DND-41 (cell line): ENCODE results near the gene HMGA1.

Source experiments
- ATAC-seq: fragments of 200-7000 bp; cut with Tn5 transposase; 3 replicates; pipeline ENCODE4 v1.9.1; 2021; ENCODE audit warnings: low read depth; ENCODE audit not compliant: insufficient read depth
- DNase-seq: peaks from one replicate; pipeline ENCODE4 v3.0.0-alpha.2; 2020
- H2AFZ ChIP-seq: 2 replicates; pipeline ENCODE4 v1.6.0; 2012; ENCODE audit warnings: low read depth, low read length
- H3K27ac ChIP-seq: 2 replicates; pipeline ENCODE4 v1.5.1; 2012; ENCODE audit warnings: low read length, inconsistent platforms
- H3K27me3 ChIP-seq: fragments of 200-600 bp; sonication (generic); 2 replicates; pipeline ENCODE4 v1.6.0; 2012; ENCODE audit warnings: low read length, mild to moderate bottlenecking, inconsistent platforms; ENCODE audit not compliant: insufficient read depth, poor library complexity
- H3K36me3 ChIP-seq: 2 replicates; pipeline ENCODE4 v1.5.1; 2012; ENCODE audit warnings: low read length, inconsistent platforms; ENCODE audit not compliant: insufficient read depth
- H3K4me1 ChIP-seq: 2 replicates; pipeline ENCODE4 v1.5.1; 2012; ENCODE audit warnings: mild to moderate bottlenecking, low read length; ENCODE audit not compliant: insufficient read depth
- H3K4me2 ChIP-seq: 2 replicates; pipeline ENCODE4 v1.6.0; 2012; ENCODE audit warnings: mild to moderate bottlenecking, moderate library complexity, low read length, inconsistent platforms; ENCODE audit not compliant: insufficient read depth
- H3K4me3 ChIP-seq, 2 experiments: fragments of 200-600 bp in 1 of 2; shearing (Covaris generic) in 1 of 2; 2 replicates each; pipeline ENCODE4 v1.5.1; 2012 to 2016; ENCODE audit warnings: inconsistent platforms in 2 of 2, low read length in 2 of 2, mild to moderate bottlenecking in 2 of 2, low read depth in 1 of 2, moderate library complexity in 1 of 2
- H3K79me2 ChIP-seq: 2 replicates; pipeline ENCODE4 v1.6.0; 2012; ENCODE audit warnings: low read length, inconsistent platforms; ENCODE audit not compliant: insufficient read depth
- H3K9ac ChIP-seq: 2 replicates; pipeline ENCODE4 v1.6.0; 2012; ENCODE audit warnings: low read depth, mild to moderate bottlenecking, inconsistent platforms, low read length, moderate library complexity
- H3K9me3 ChIP-seq: 2 replicates; pipeline ENCODE4 v1.5.1; 2012; ENCODE audit warnings: low read length, moderate library complexity, mild to moderate bottlenecking, inconsistent platforms; ENCODE audit not compliant: insufficient read depth, severe bottlenecking
- H4K20me1 ChIP-seq: 2 replicates; pipeline ENCODE4 v1.6.0; 2012; ENCODE audit warnings: low read length; ENCODE audit not compliant: insufficient read depth
- EZH2 ChIP-seq: IDR thresholded peaks from 3 replicates; pipeline ENCODE4 v1.6.1; 2012; ENCODE audit warnings: borderline replicate concordance, low read depth, mild to moderate bottlenecking, moderate library complexity, low read length, inconsistent platforms; ENCODE audit not compliant: severe bottlenecking
- TF ChIP-seq, protein P1 (sequence below): IDR thresholded peaks from 2 replicates; pipeline ENCODE4 v1.5.1; 2012; ENCODE audit warnings: borderline replicate concordance, low read length, moderate library complexity, mild to moderate bottlenecking; ENCODE audit not compliant: poor library complexity, severe bottlenecking; ENCODE audit errors: extremely low read depth

The HMGA1 gene

DNA sequence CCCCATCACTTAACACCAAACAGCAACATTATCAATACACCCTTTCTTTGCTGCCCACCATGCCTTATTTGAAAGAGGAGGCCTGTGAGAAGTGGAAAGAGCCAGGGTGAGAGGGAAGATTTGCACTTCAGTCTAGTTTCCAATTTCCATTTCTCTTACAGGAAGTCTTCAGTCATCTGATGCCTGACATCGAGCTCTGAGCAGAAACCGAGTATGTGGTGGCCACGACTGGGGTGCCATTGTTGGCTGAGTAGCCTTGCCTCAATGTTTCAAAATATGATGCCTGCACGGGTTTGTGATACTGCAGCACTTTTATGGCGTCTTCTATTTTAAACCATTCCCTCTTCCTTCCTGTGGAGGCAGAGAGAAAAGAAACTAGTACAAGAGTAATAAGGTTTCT, 51.9 kb downstream of the HMGA1 start:
- TF ChIP-seq, protein P1, sequence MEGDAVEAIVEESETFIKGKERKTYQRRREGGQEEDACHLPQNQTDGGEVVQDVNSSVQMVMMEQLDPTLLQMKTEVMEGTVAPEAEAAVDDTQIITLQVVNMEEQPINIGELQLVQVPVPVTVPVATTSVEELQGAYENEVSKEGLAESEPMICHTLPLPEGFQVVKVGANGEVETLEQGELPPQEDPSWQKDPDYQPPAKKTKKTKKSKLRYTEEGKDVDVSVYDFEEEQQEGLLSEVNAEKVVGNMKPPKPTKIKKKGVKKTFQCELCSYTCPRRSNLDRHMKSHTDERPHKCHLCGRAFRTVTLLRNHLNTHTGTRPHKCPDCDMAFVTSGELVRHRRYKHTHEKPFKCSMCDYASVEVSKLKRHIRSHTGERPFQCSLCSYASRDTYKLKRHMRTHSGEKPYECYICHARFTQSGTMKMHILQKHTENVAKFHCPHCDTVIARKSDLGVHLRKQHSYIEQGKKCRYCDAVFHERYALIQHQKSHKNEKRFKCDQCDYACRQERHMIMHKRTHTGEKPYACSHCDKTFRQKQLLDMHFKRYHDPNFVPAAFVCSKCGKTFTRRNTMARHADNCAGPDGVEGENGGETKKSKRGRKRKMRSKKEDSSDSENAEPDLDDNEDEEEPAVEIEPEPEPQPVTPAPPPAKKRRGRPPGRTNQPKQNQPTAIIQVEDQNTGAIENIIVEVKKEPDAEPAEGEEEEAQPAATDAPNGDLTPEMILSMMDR = no peak
- no peak for TF ChIP-seq EZH2
- DNase-seq (no peak), ATAC-seq (no peak)
- 0 out of 2 replicates have a peak, but pooled peaks cover 3% of the 10 kb centered on the region for H4K20me1 ChIP-seq
- peaks cover 74% of the 10 kb centered on the region for H3K36me3 ChIP-seq
- no peak overlapping the region for H3K9ac ChIP-seq
- H2AFZ ChIP-seq = no peak overlapping the region
- H3K4me2 ChIP-seq = no peak overlapping the region
- no peaks in the 10 kb centered on the region for H3K27me3 ChIP-seq
- H3K9me3 ChIP-seq = no peaks in the 10 kb centered on the region
- no peaks in the 10 kb centered on the region for H3K4me1 ChIP-seq
- H3K79me2 ChIP-seq = no peaks in the 10 kb centered on the region
- H3K4me3 ChIP-seq = no peak overlapping the region
- no peak overlapping the region for H3K27ac ChIP-seq

DNA sequence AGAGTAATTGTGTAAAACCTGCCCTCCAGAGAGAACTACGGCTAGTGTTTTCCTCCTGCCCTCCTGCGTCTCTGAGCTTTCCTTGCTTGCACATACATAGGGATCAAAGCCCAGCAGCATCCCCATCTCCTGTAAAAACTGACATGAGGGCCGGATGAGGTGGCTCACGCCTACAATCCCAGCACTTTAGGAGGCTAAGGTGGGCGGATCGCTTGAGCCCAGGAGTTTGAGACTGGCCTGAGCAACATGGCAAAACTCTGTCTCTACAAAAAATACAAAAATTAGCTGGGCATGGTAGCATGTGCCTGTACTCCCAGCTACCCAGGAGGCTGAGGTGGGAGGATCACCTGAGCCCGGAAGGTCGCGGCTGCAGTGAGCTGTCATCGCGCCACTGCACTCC, 52.5 kb downstream of the HMGA1 start:
- no peaks in the 10 kb centered on the region for H3K4me1 ChIP-seq

DNA sequence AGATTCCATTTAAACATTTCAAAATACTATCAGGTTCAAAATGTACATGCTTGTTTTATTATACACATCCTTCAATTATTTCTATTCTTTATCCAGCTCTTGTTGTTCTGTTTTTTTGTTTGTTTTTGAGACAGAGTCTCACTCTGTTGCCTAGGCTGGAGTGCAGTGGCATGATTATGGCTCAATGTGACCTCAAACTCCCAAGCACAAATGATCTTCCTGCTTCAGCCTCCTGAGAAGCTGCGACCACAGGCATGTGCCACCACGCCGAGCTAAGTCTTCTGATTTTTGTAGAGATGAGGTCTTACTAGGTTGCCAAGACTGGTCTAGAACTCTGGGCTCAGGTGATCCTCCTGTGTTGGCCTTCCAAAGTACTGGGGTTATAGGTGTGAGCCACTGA, 56.3 kb downstream of the HMGA1 start:
- TF ChIP-seq, protein P1 = no peak
- TF ChIP-seq EZH2 = no peak
- Histone ChIP-seq H3K4me3 (no peak overlapping the region), H3K4me2 (no peak overlapping the region), H3K4me1 (no peaks in the 10 kb centered on the region), H3K27ac (no peak overlapping the region), H3K36me3 (peaks cover 52% of the 10 kb centered on the region), H3K27me3 (no peaks in the 10 kb centered on the region), H3K9ac (no peak overlapping the region), H3K9me3 (no peaks in the 10 kb centered on the region), H3K79me2 (peaks cover 3% of the 10 kb centered on the region; the same call in 1 of the 2 replicates), H2AFZ (no peak overlapping the region), H4K20me1 (peaks cover 7% of the 10 kb centered on the region; the same call in 1 of the 2 replicates)
- no peak for ATAC-seq
- DNase-seq = no peak

More for the DNA sequence above, 52.5 kb downstream of the HMGA1 start:
- Histone ChIP-seq H3K4me3 (no peak overlapping the region), H3K36me3 (peaks cover 74% of the 10 kb centered on the region), H3K79me2 (no peaks in the 10 kb centered on the region), H4K20me1 (0 out of 2 replicates have a peak, but pooled peaks cover 3% of the 10 kb centered on the region), H2AFZ (no peak overlapping the region), H3K27me3 (no peaks in the 10 kb centered on the region), H3K9me3 (no peaks in the 10 kb centered on the region), H3K9ac (no peak overlapping the region), H3K27ac (no peak overlapping the region), H3K4me2 (no peak overlapping the region)
- DNase-seq (no peak), ATAC-seq (no peak)
- TF ChIP-seq, protein P1 = no peak
- no peak for TF ChIP-seq EZH2
